HL-60 (cell line): ENCODE measurements around the gene SGSM1.

Source experiments
- GABPA ChIP-seq: IDR thresholded peaks from 2 replicates; pipeline ENCODE4 v1.6.1; 2012; ENCODE audit warnings: low read depth
- TF ChIP-seq, protein P1 (sequence below): IDR thresholded peaks from one replicate; pipeline ENCODE4 v1.5.1; 2011; ENCODE audit warnings: low read length, control low read depth, inconsistent platforms; ENCODE audit not compliant: insufficient read depth
- TF ChIP-seq, protein P2 (sequence below): IDR thresholded peaks from 2 replicates; pipeline ENCODE4 v1.6.1; 2012; ENCODE audit warnings: low read depth; ENCODE audit not compliant: insufficient replicate concordance

DNA sequence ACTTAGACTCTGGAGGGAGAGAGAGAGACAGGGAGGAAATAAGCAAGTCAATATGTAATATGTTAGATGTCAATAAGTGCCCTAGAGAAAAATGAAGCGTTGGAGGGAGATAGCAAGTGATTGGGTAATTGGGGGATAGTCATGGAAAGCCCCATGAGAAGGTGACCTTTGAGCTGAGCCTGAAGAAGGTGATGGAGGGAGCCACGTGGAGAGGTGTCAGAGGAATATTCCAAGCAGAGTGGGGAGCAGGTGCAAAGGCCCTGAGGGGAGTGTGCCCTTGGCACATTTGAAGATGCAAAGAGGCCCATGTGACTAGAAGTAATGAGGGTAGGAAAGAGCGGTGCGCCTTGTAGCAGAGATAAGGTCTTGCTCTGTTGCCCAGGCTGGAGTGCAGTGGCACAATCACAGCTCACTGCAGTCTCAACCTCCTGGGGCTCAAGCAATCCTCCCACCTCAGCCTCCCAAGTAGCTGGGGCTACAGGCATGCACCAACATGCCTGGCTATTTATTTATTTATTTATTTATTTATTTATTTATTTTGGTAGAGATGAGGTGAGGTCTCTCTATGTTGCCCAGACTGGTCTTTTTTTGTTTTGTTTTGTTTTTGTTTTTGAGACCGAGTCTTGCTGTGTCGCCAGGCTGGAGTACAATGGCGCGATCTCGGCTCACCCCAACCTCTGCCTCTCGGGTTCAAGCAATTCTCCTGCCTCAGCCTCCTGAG lies 138.4 kb downstream of the SGSM1 start:
- TF ChIP-seq, protein P1, sequence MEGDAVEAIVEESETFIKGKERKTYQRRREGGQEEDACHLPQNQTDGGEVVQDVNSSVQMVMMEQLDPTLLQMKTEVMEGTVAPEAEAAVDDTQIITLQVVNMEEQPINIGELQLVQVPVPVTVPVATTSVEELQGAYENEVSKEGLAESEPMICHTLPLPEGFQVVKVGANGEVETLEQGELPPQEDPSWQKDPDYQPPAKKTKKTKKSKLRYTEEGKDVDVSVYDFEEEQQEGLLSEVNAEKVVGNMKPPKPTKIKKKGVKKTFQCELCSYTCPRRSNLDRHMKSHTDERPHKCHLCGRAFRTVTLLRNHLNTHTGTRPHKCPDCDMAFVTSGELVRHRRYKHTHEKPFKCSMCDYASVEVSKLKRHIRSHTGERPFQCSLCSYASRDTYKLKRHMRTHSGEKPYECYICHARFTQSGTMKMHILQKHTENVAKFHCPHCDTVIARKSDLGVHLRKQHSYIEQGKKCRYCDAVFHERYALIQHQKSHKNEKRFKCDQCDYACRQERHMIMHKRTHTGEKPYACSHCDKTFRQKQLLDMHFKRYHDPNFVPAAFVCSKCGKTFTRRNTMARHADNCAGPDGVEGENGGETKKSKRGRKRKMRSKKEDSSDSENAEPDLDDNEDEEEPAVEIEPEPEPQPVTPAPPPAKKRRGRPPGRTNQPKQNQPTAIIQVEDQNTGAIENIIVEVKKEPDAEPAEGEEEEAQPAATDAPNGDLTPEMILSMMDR, result no peak
- TF ChIP-seq, protein P2, sequence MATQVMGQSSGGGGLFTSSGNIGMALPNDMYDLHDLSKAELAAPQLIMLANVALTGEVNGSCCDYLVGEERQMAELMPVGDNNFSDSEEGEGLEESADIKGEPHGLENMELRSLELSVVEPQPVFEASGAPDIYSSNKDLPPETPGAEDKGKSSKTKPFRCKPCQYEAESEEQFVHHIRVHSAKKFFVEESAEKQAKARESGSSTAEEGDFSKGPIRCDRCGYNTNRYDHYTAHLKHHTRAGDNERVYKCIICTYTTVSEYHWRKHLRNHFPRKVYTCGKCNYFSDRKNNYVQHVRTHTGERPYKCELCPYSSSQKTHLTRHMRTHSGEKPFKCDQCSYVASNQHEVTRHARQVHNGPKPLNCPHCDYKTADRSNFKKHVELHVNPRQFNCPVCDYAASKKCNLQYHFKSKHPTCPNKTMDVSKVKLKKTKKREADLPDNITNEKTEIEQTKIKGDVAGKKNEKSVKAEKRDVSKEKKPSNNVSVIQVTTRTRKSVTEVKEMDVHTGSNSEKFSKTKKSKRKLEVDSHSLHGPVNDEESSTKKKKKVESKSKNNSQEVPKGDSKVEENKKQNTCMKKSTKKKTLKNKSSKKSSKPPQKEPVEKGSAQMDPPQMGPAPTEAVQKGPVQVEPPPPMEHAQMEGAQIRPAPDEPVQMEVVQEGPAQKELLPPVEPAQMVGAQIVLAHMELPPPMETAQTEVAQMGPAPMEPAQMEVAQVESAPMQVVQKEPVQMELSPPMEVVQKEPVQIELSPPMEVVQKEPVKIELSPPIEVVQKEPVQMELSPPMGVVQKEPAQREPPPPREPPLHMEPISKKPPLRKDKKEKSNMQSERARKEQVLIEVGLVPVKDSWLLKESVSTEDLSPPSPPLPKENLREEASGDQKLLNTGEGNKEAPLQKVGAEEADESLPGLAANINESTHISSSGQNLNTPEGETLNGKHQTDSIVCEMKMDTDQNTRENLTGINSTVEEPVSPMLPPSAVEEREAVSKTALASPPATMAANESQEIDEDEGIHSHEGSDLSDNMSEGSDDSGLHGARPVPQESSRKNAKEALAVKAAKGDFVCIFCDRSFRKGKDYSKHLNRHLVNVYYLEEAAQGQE, result no peak
- no peak for TF ChIP-seq GABPA
